Stromal cell of bone marrow (primary cell): ENCODE data around the gene PTPN1.
"Not testable (repeated sequence)": the region's sequence is repeated elsewhere in the genome, so short reads cannot be mapped to it uniquely, and the experiment has no call there.

ENCODE experiments used
- DNase-seq: peaks from one replicate; pipeline ENCODE4 v3.0.0-alpha.2; 2012; ENCODE audit warnings: low read depth

The PTPN1 gene

DNA sequence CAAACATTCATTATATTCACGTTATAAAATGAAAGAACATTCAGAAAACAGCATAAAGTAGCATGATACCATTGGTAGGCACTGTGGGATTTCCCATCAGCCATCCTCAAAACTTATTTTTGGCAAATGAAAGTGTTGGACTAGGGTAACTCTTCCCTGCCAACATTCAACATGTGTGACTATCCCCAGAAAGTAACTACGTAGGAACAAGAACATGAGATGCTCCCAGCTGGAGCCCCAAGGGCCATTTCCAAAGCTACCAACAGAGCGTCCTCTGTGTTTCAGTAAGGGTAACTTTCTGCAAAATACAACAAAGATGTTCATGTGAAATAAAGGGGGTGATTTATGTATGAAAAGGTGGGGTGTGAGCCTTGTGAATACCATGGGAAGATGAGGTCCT, 28.4 kb upstream of the PTPN1 start:
- DNase-seq, result no peak

DNA sequence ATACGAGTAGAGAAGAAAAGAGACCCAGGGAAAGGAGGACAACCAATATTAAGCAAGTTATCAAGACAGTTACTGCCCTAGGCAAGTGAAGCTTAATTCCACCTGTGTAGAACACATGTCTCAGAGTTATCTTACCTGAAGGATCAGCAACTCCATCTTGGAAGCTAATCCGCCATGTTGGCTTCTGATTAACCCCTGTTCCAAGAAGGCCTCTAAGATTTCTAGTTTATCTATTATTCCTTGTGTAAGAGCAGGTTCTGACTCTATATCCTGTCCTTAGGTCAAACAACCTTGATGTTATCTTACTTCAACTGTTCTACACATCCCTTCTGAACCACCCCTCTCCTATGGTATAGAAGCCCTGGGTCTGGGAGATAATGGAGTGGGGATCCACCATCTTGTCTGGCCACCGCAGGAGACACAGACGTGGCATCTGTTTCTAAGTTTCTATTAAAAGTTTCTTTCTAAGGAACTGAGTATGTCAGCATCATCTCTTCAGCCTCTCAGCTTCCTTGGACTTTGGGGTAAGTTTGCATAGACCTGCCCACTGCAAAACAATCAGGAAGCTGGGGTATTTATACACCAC, 27.7 kb upstream of the PTPN1 start:
- DNase-seq, result no peak

DNA sequence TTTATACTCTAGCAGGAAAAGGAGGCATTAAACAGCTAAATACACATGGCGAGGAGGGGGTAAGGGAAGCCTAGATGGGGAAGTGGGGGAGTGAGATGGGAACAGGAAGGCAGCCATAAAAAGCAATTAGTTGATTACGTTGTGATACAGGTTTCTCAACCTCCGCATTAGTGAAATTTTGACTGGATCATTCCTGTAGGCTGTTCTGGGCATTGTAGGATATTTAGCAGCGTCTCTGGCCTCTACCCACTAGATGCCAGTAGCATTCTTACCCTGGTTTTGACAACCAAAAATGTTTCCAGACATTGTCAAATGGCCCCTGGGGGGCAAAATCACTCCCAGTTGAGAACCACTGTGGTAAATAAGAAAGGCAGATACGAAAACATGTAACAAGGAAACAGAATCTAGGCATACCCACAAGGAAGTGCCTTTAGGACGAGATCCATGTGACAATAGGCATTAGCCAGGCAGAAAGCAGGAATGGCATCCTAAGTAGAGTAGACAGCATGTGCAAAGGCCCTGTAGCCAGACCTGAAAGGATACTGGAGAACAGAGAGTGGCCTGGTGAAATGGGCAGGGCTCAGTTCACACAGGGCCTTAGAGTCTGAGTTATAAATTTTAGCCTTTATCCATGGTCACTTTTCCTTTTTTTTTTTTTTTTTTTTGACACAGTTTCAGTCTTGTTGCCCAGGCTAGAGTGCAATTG, 25.8 kb upstream of the PTPN1 start:
- no peak for DNase-seq

DNA sequence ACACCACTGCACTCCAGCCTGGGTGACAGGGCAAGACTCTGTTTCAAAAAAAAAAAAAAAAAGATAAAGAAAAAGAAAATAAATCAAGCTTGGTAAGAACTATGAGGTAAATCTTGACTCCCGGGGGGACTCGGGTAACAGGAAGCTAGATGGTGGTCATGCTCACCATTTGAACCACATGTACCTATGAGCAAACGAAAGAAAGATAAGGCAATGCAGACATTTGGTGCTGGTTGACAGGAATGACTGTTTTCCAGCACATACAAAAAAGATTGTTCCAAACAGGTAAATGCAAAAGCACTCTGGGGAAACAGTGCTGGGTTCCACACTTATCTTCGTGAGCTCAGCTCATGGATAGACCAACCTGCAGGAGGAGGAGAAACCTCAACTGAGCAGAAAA, 22.8 kb upstream of the PTPN1 start:
- no peak for DNase-seq

DNA sequence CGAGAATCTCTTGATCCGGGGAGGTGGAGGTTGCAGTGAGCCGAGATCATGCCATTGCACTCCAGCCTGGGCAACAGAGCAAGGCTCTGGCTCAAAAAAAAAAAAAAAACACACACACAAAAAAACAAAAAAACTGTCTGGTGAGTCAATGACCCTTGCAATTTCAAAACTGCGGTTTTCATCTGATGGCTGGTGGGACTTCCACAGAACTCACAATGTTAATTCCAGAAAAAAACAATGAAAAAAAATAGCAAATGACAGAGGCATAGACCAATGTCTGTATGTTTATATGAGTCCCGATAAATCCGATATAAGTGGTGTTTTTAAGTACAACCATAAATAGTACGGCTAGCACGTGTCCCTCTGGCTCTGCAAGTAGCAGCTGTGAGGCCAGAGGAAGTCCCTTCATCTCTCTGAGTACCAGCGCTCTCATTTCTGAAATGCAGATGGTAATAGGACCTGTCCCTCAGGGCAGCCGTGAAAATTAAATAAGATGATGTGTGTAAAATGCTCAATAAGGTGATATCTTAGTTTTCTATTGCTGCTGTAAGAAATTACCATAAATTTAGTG, 21.9 kb upstream of the PTPN1 start:
- no peak for DNase-seq

DNA sequence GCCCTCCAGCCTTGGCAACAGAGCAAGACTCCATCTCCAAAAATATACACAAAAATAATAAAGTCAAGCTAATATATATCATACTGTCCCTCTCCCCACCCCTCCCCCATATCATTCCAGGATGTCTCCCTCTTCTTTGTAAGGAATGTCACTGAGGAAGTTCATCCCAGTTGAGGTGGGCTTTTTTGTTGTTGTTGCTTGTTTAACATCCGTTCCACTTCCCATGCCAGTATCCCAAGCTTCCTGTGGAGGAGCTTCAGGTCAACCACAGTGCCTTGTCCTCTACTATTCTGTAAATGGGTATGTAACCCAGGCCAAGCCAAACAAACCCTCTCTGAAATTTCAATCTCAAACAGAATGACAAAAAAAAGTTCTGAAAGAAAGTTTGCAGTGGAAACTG, 19.0 kb upstream of the PTPN1 start:
- no peak for DNase-seq

DNA sequence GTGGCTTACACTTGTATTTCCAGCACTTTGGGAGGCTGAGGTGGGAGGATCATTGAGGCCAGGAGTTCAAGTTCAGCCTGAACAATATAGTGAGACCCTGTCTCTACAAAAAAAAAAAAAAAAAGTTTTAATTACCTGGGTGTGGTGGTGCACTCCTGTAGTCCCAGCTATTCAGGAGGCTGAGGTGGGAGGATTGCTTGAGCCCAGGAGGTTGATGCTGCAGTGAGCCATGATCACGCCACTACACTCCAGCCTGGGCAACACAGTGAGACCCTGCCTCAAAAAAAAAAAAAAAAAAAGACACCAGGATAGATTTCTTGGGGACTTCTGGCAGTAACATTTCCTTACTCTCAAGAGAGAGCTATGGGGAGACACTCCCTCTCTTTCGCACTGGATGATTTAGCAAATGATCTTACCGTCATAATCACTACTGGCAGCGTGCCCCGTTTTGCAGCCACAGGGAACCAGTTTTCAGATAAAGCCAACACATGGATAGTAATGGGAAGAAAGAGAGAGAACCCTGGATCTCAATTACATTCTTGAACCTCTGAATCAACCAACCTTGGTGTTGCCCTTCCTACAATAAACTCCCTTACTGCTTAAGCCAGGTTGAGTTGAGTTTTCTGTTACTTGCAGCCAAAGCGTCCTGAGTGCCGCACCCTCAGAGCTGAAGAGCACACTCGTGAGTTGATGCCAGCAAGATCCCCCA, 18.1 kb upstream of the PTPN1 start:
- DNase-seq, result no peak

DNA sequence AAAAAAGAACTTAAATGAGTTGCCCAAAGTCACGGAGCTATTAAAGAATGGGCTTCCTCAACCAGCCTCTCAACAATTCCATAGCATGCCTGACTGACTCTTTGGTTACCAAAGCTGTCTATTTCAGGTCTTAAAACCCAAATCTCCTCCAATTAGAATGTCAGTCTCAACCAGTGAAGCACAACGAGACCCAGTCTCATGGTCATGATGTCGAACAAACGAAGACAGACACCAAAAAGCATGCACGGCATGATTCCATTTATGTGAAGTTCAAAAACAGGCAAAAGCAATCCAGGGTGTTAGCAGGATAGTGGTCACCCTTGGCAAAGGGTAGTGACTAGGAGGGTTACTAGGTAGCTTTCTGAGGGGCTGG, 16.3 kb upstream of the PTPN1 start:
- no peak for DNase-seq

DNA sequence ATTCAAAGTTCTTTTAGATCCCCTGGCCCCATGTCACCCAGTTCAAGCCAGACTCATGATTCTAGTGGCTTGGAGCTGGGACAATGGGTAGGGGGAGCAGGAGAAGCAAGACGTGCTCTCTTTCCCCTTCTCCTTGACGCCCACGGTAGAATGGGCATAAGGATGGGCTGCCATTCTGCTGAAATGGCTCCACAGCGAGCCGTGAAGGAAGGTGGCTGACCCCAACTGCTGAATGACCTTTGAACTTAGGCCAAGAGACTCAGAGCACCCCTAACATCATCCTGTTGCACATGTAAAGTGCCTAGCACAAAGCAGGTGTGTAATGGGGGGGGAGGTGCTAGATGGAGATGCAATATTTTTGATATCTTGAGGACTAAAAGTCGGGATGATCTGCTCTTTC, 15.8 kb upstream of the PTPN1 start:
- DNase-seq, result no peak

DNA sequence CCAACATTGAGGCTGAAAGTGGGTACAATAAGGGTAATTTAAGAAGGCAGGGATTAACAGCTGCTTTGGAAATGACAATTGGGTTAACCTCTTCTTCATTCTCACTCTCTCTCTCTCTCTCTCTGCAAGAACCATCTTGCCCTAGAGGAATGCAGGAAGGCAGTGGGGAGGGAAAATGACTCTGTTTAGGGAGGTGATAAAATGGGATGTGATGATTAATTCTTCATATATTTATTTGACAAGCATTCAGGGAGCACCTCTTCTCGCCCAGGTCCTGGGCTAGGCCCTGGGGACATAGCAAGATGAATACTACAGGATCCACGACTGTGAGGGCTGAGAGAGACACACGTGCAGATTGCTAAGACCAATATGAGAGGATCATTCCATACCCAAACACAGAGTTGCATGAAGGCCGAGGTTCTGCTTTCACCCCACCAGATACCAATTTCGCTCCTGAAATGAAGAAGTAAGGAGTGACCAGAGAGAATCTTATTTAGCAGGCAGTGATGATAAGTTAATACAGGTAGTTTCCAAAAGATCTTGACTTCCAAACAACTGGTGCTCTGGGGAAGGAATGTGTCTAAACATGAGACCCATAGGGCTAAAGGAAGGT, 13.3 kb upstream of the PTPN1 start:
- DNase-seq, result no peak

DNA sequence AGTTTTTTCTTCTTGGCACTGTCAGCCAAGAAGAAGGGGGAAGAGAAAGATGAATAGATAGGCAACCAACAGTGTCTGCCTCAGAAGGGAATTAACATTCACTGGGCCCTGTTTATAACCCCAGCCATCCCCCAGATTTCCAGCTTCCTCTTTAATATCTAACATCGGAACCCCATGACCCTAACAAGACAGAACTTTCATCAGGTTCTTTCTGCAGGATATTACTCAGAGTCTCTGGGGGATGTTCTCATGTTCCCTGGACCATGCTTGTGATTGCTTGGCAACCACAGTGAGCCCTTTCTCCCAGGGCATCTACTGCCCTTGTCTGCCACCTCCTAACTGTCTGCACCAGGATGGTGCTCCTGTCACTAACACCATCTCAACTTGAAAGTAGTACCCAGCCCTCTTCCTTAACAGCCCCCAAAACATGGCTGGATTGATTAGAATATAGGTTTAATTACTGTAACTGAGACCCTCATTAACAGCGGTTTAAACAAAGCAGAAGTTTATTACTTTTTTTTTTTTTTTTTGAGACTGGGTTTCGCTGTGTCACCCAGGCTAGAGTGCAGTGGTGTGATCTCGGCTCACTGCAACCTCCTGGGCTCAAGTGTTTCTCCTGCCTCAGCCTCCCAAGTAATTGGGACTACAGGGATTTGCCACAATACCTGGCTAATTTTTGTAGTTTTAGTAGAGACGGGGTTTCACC, 12.0 kb upstream of the PTPN1 start:
- peak; percentile 81 for DNase-seq

DNA sequence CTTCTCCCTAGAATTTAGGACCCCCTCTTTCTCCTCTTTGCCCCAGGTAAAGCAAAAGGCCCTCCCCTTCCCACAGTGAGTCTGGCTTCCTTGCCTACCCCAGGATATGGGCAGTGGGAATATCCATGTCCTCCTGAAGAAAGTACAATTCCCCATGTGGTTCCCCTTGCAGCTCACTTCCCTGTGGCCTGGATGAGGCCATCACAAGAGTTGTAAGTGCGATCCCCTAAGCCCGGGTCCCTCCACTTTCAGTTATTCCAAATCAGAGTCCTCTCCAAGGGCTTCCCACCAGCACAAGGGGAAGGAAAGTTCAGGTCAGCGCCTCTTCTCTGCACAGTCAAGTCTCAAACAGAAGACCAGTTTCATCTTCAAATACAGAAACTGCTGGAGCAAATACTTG, 10.2 kb upstream of the PTPN1 start:
- DNase-seq, result no peak

DNA sequence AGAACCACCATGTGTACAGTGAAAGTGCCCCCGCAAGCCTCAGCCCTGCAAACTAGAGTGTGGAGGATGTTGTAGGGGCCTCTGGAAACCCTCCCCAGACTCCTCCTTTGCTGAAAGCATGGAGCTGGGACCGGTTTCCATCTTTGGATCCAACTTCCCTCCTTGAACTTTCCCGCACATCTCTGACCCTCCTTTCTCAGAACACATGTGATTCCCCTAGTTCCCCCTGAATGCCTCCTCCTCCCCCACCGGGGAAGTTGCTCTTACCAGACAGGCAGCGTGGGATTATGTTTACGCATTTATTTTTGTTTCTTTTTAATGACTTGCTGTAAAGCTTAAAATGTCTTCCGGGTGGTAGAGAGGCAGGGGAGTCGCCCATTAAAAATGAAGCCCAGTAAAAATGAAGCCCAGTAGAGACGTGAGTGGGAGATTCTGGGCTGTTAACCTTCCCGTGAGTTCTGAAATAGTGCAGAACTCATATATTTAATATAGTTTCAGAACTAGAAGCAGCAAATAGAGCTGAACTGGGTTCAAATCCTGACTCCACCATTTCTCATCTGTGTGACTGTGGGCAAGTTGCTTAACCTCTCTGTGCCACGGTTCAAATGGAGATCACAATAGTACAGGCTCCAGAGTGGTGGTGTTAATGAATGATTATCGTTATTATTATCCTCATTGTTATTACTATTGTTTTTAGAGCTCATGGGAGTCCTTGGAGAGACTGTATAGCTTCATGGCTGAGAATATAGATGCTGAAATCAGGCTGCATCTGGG, 8.0 kb upstream of the PTPN1 start:
- DNase-seq, result no peak

DNA sequence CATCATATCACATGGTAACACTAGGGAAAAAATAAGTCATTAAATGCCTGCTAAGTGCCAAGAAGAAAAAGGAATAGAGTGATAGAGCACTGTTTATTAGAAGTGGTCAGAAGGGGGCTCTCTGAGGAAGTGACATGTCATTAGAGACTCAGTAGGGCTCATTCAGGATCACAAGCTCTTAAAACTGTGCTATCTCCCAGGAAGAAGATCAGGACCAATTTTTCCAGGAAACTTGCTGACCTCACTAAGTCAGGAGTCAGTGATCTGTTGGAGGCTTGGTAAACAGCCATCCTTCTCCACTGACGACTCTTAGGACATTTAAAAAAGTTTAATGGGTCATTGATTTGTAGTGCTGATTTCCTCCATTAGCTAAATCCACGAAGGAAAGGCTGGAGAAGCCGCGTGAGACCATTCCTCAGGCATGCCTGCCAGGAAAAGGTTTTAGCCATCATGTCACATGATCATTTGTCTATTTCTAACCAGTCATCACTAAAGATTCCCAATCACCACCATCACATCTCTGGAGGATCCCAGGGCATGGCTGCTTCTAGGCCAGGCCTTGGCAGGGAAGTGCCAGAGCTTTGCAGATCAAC, 5.9 kb upstream of the PTPN1 start:
- DNase-seq, result no peak

DNA sequence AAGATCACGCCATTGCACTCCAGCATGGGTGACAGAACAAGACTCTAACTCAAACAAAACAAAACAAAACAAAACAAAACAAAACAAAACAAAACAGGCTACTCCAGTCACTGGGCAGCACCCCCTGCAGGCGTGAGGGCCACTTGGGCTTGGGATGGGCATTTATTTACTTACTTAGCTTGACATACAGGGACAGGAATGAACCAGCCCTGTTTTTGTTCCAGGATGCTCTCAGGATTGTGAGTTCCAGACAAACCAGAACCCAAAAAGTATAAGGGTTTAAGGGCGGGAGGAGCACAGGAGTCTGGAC, 4.0 kb upstream of the PTPN1 start:
- DNase-seq, result no peak

DNA sequence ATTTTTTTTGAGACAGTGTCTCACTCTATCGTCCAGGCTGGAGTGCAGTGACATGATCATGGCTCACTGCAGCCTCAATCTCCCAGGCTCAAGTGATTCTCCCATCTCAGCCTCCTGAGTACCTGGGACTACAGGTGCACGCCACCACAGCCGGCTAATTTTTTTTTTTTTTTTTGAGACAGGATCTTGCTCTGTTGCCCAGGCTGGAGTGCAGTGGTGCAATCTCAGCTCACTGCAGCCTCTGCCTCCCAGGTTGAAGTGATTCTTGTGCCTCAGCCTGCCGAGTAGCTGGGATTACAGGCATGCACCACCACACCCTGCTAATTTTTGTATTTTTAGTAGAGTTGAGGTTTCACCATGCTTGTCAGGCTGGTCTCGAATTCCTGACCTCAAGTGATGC, 2.4 kb upstream of the PTPN1 start:
- DNase-seq, result not testable (repeated sequence)

DNA sequence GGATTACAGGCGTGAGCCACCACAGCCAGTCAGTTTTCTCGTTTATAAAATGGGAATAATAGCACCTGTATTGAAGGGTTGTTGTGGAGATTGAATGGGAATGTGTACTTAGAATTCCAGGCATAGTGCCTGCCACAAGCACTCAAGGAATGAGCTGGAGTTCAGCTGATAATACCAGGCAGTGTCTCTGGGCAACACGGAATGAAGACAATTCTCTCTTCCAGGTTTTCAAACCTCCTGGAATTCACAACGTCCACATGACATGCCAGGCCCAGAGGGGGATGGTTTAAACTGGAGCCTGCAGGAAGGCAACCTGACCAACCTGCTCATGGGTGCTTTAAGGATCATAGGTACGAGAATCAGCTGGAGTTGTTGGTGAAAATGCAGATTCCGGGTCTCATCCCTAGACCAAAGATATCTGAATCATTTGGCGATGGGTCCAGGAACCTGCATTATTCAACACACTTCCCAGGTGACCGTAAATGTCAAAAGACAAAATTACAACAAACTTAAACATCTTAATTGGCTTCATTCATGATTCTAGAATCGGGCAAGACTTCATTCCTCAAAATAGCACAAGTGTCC, 1.9 kb upstream of the PTPN1 start:
- no peak for DNase-seq

DNA sequence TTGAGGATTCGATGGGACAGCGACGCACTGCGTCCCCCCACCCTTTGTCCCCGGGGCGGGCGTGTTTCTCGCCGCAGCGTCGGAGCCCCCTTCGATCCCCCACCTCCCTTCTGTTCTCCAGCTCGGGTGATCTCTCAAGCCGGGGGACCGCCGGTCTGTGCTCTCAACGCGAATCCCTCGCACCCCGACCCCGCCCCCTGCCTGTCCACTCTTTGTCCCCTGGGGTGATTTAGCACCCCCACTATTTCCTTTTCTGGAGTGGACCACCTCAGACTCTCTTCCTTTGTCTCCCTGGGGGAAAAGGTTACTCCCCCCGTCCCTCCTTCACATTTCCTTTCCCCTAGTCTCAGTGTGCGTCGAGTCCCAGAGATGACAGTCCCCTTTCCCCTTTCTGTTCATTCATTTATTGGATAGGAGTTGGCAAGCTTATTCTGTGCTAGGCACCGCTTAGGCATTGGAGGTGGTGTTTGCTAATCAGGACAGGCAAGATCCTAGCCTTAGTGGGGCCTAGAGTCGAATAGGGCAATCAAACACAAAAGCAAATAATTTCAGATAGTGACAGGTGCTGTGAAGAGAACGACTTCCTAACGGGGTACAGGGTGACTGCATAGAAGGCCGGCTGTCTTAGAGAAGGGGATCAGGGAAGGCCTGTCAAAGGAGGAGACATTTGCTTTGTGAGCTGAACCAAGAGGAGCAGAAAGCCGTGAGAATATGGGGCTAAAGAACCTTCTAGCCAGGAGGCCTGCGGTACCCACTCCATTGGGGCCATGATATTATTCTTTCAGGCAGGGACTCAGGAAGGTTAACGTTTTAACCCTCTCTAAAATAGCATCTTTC, 741 bp downstream of the PTPN1 start:
- DNase-seq, result no peak

DNA sequence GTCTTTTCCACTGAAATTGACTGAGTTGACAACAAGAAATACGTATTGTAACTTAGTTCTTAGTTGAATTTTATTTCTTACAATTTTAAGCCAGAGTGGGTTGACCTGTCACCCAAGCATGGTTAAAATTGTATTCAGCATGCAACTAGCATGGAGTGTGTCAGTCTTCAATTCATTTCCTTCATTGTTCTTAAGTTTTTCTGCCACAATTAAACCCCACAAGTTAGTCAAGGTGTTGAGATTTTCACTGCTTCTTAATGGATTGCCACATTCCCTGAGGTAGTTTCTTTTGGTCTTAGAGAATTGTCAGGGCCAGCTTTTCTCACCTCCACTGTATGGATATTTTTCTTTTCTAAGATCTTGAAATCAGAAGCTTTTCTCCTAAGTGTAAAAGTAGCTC, 2.1 kb downstream of the PTPN1 start:
- DNase-seq, result no peak
